SJCRH30 (cell line): ENCODE measurements around the gene AMZ1. TPM values are rescaled to one million over a fixed set of nuclear protein-coding genes. Genes with fewer than 3 reads are reported as not detected.
A peak's percentile ranks its signal among the peaks of the same experiment; 100 is the strongest.

Experiments used
- DNase-seq, 2 experiments: peaks; one replicate each; pipeline ENCODE4 v3.0.0-alpha.2; 2015 to 2020
- H3K27ac ChIP-seq: fragments of 250-450 bp; sonication (Bioruptor Pico); 2 replicates; pipeline ENCODE4 v1.5.1; 2020; ENCODE audit warnings: mild to moderate bottlenecking, moderate library complexity
- H3K27me3 ChIP-seq: fragments of 250-450 bp; sonication (Bioruptor Pico); 2 replicates; pipeline ENCODE4 v1.5.1; 2020; ENCODE audit warnings: mild to moderate bottlenecking, moderate library complexity
- H3K36me3 ChIP-seq: fragments of 250-450 bp; sonication (Bioruptor Pico); 2 replicates; pipeline ENCODE4 v1.5.1; 2020; ENCODE audit warnings: mild to moderate bottlenecking, moderate library complexity
- H3K4me1 ChIP-seq: fragments of 250-450 bp; sonication (Bioruptor Pico); 2 replicates; pipeline ENCODE4 v1.5.1; 2020; ENCODE audit warnings: mild to moderate bottlenecking, moderate library complexity
- H3K4me3 ChIP-seq: fragments of 250-450 bp; sonication (Bioruptor Pico); 2 replicates; pipeline ENCODE4 v1.5.1; 2020; ENCODE audit warnings: mild to moderate bottlenecking, moderate library complexity
- H3K9me3 ChIP-seq: fragments of 250-450 bp; sonication (Bioruptor Pico); replicated peaks from 2 replicates; pipeline ENCODE4 v1.5.1; 2020; ENCODE audit warnings: mild to moderate bottlenecking, moderate library complexity
- total RNA-seq: library from RNA; depleted of rRNA; stranded (reverse); fragments of >200 nt; shearing (Covaris generic); gene quantifications from 2 replicates; pipeline ENCODE4 v1.2.3, GENCODE V29; 2014

The AMZ1 gene
- total RNA-seq, 1 experiment from 2014 or later, result 0.02 TPM

DNA sequence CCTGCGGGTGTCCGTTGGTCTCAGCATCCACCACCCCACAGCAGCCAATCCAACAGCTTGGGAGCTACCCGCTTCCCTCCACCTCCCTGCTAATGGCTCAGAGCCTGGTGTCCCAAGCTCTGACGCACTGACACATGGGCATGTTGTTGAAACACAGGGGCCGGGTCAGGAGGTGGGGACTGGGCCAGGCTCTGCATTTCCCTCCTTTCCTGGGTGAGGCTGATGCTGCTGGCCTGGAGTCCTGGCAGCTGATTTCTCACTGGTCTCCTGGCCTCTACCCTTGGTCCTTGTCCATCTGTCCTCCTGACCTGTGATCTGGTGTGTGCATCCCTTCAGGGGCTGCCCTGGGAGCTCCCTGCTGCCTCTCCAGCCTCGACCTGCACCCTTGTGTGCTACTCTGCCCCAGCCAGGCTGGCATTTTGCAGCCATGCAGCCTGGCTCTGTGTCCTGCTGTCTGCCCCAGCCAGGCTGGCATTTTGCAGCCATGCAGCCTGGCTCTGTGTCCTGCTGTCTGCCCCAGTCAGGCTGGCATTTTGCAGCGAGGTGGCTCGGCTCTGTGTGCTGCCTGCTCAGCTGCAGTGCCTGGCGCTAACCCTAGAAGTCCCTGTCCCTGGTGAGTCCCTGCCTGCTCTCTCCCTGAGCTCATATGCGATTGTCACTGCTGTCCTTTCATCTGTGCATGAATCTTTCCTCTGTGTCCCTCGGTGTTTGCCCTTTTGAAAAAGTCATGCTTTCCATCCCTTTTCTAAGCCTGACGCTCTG, 14.0 kb downstream of the AMZ1 start:
- H3K4me3 ChIP-seq, result no peak overlapping the region
- no peaks in the 10 kb centered on the region for H3K9me3 ChIP-seq
- no peaks in the 10 kb centered on the region for H3K36me3 ChIP-seq
- peaks cover 29% of the 10 kb centered on the region for H3K27me3 ChIP-seq
- H3K27ac ChIP-seq, result no peak overlapping the region
- no peak for DNase-seq
- peaks cover 31% of the 10 kb centered on the region for H3K4me1 ChIP-seq

DNA sequence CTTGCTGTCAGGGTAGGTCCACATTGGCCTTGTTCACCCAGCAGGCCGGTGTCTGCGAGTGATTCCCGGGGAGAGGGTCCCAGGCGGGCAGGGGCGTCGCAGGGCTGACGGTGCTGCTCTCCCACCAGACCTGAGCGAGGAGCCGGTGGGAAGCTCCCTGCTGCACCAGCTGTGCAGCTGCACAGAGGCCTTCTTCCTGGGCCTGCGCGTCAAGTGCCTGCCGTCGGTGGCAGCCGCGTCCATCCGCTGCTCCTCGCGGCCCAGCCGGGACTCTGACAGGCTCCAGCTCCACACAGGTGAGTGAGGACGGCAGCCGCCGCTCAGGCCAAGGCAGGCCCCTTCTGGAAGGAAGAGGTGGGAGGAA, 14.6 kb downstream of the AMZ1 start:
- Histone ChIP-seq H3K4me3 (no peak overlapping the region), H3K27ac (no peak overlapping the region), H3K27me3 (peaks cover 29% of the 10 kb centered on the region), H3K4me1 (peaks cover 36% of the 10 kb centered on the region), H3K36me3 (no peaks in the 10 kb centered on the region), H3K9me3 (no peaks in the 10 kb centered on the region)
- DNase-seq, result no peak

DNA sequence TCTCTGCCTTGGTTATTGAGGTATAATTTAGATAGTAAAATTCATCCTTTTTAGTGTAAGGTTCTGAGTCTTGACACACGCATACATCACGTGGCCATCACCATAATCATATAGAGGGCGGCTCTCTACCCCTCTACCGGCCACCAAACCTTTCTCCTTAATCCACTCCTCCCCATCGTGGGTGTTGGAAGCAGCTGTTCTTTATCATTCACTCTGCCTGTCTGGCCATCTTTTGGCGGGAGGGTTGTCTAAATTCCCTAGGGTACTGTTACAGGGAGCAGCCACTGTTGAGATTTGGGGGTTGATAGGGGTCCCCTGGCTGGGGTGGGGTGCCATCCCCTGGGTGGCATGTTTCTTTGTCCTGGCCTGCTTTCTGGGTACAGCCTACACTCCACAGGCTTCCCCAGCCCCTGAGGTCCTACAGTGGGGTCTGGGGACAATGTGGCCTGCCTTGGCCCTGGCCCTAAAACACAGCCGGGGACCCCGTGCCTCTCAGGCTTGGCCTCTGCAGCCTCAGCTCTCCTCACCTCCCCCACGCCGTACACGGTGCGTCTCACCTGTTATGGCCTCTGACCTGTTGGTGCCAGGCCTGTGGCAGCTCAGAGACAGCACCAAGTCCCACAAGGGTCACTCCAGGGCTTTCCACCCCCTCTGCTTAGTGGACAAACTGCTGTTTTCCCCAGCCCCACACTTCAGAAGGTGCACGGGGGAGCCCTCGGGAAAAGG, 17.5 kb downstream of the AMZ1 start:
- no peak overlapping the region for H3K4me3 ChIP-seq
- H3K27me3 ChIP-seq, result peaks cover 15% of the 10 kb centered on the region
- no peaks in the 10 kb centered on the region for H3K9me3 ChIP-seq
- peak; percentile 72 to 83 for DNase-seq
- peak overlapping the region; percentile 53 for H3K27ac ChIP-seq
- no peaks in the 10 kb centered on the region for H3K36me3 ChIP-seq
- H3K4me1 ChIP-seq, result peaks cover 30% of the 10 kb centered on the region

DNA sequence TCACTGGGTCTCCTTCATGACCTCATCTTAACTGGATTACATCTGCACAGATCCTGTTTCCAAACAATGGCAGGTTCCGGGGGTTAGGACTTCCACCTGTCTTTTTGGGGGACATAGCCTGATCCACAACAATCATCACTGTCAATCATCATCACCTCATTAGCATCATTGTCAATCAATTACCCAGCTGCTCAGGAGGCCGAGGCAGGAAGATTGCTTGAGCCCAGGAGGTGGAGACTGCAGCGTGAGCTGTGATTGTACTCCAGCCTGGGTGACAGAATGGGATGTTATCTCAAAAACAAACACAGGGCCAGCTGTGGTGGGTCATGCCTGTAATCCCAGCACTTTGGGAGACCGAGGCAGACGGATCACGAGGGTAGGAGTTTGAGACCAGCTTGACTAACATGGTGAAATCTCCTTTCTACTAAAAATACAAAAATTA, 18.7 kb downstream of the AMZ1 start:
- no peak overlapping the region for H3K4me3 ChIP-seq
- peak; percentile 79 to 90 for DNase-seq
- no peaks in the 10 kb centered on the region for H3K9me3 ChIP-seq
- H3K4me1 ChIP-seq, result peaks cover 30% of the 10 kb centered on the region
- H3K27ac ChIP-seq, result peak overlapping the region; percentile 53
- H3K36me3 ChIP-seq, result no peaks in the 10 kb centered on the region
- peaks cover 12% of the 10 kb centered on the region for H3K27me3 ChIP-seq

DNA sequence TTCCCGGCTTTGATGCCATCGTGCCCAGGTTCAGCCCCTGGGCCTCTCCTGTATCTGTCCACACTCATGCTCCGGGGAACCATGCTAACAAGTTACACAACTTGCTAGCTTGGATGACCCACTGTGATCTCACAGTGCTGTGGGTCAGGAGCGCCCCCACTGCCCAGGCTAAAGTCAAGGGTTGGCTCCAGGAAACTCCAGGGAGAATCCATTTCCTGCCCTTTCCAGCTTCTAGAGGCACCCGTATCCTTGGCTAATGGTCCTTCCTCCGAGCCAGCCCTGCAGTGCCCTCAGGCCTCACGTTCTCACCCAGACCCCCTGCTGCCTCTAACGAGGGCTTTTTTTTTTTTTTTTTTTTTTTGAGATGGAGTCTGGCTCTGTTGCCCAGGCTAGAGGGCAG, 19.5 kb downstream of the AMZ1 start:
- H3K4me1 ChIP-seq, result peaks cover 30% of the 10 kb centered on the region
- no peaks in the 10 kb centered on the region for H3K36me3 ChIP-seq
- no peak for DNase-seq
- no peak overlapping the region for H3K4me3 ChIP-seq
- H3K9me3 ChIP-seq, result no peaks in the 10 kb centered on the region
- H3K27me3 ChIP-seq, result peaks cover 6% of the 10 kb centered on the region
- H3K27ac ChIP-seq, result peak overlapping the region; percentile 53

DNA sequence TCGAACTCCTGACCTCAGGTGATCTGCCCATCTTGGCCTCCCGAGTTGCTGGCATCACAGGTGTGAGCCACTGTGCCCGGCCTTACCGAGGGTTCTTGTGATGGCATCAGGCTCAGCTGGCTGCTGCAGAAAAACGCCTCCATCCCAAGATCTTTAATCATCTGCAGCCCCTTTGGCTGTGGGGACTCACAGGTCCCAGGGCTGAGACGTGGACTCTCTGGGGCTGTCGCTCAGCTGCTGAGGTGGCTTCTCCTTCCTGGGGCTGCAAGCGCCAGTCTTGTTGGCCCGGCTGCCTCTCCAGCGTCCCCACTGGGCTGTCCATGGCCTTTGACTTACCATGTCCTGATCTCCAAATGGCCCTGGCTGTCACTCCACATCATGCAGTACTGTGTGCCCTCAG, 20.0 kb downstream of the AMZ1 start:
- no peak for DNase-seq
- no peaks in the 10 kb centered on the region for H3K36me3 ChIP-seq
- peaks cover 30% of the 10 kb centered on the region for H3K4me1 ChIP-seq
- no peak overlapping the region for H3K27ac ChIP-seq
- H3K9me3 ChIP-seq, result no peaks in the 10 kb centered on the region
- peaks cover under 1% of the 10 kb centered on the region for H3K27me3 ChIP-seq
- no peak overlapping the region for H3K4me3 ChIP-seq

DNA sequence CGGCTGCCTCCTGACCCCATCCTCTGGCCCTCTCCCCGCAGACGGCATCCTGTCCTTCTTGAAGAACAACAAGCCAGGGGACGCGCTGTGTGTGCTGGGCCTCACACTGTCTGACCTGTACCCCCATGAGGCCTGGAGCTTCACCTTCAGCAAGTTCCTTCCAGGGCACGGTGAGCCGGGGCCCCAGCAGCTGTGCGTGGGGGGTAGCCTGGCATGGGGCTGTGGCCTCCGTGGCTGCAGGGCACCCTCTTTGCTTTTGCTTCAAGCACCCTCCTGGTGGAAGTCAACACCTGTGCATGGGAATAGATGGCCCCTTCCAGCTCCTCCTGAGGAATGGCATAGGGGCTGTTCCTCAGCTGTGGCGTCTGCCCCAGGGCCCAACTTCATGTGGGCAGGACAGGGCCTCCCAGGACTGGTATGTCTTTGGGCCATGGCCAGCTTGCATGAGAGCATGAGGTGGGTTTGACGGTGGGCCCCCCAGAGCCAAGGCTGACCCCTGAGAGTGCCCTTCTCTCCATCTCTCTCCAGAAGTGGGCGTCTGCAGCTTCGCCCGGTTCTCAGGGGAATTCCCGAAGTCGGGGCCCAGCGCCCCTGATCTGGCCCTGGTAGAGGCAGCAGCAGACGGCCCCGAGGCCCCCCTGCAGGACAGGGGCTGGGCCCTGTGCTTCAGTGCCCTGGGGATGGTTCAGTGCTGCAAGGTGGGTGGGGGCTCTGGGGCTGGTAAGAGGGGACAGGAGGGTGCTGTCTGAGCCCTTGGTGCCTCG, 20.7 kb downstream of the AMZ1 start:
- Histone ChIP-seq H3K27ac (no peak overlapping the region), H3K36me3 (no peaks in the 10 kb centered on the region), H3K27me3 (no peaks in the 10 kb centered on the region), H3K4me1 (peaks cover 36% of the 10 kb centered on the region), H3K9me3 (no peaks in the 10 kb centered on the region), H3K4me3 (no peak overlapping the region)
- no peak for DNase-seq

DNA sequence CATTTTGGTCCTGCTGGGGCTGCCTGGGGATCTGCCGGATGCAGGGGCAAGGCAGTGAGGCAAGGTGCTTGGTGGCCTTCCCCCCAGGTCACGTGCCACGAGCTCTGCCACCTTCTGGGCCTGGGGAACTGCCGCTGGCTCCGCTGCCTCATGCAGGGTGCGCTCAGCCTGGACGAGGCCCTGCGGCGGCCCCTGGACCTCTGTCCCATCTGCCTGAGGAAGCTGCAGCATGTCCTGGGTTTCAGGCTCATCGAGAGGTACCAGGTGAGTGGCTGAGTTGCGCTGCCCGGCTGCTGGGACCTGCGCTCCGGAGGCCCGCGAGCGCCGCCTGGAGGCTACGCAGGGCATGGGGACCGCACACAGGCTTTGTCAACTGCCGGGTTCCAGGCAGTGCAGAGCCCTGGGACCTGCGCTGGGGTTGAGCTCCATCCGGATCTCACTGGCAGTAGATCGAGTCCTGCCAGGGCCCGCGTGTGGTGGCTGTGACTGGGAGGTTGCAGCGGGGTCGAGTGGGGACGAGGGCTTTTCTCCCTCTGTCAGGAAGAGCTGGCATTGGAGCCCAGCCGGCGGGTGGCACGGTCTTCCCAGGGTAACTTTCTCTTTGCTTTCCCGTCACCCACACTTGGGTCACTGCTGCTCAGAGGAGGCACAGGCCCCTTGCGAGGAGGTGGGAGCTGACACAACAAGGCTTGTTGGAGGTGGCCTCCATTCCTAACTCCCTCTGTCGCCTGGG, 21.7 kb downstream of the AMZ1 start:
- Histone ChIP-seq H3K4me3 (no peak overlapping the region), H3K9me3 (no peaks in the 10 kb centered on the region), H3K36me3 (no peaks in the 10 kb centered on the region), H3K27ac (no peak overlapping the region), H3K4me1 (peaks cover 38% of the 10 kb centered on the region), H3K27me3 (no peaks in the 10 kb centered on the region)
- DNase-seq, result no peak

DNA sequence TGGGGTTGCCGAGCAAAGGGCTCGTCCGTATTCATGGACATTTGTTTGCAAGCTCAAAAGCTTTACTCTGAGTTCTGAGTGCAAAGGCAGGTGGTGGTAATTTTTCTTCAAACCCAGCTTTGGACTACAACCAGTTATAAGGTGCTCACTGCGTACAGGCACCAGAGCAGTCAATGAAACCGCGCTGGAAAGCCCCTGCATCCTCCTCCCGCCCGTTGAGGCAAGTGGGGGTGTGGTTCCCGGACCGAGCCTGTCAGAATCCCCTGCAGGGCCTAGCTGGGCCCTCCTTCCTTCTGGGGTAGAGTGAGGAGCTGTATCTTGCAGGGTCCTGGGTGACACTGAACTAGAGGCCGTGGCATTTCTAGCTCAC, 22.3 kb downstream of the AMZ1 start:
- Histone ChIP-seq H3K36me3 (no peaks in the 10 kb centered on the region), H3K9me3 (no peaks in the 10 kb centered on the region), H3K27me3 (no peaks in the 10 kb centered on the region), H3K4me1 (peaks cover 32% of the 10 kb centered on the region), H3K27ac (no peak overlapping the region), H3K4me3 (no peak overlapping the region)
- DNase-seq, result no peak

DNA sequence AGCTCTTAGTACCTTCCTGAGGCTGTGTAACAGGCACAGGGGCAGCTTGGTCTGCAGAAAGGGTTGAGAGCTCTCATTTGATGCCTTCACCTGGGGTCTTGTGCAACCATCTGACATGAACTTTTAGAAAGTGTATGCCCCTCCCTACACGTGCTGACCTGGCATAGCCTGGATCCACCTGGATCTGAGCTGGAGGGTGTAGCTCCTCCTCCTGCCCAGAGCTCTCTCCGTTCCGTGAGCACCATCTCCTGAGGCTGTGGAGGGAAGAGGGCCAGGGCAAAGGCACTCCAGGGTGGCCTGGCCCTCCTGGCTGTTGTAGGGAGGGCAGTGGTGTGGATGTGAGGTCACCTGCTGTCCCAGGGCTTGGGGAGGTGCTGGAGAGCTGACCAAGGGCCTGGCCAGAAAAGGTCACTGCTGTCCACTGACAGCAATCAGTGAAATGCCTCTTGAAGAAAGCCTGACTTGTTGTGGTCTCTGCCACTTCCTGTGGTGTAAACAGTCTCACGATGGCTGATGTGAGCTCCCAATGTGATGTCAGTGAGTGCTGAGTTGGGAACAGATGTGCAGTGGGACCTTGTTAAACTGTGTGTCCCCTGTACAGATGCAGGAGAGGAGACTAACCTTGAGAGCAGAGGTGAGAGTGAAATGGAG, 23.0 kb downstream of the AMZ1 start:
- no peaks in the 10 kb centered on the region for H3K9me3 ChIP-seq
- H3K4me1 ChIP-seq, result peaks cover 31% of the 10 kb centered on the region
- no peaks in the 10 kb centered on the region for H3K27me3 ChIP-seq
- H3K36me3 ChIP-seq, result no peaks in the 10 kb centered on the region
- no peak overlapping the region for H3K4me3 ChIP-seq
- H3K27ac ChIP-seq, result no peak overlapping the region
- DNase-seq, result no peak

DNA sequence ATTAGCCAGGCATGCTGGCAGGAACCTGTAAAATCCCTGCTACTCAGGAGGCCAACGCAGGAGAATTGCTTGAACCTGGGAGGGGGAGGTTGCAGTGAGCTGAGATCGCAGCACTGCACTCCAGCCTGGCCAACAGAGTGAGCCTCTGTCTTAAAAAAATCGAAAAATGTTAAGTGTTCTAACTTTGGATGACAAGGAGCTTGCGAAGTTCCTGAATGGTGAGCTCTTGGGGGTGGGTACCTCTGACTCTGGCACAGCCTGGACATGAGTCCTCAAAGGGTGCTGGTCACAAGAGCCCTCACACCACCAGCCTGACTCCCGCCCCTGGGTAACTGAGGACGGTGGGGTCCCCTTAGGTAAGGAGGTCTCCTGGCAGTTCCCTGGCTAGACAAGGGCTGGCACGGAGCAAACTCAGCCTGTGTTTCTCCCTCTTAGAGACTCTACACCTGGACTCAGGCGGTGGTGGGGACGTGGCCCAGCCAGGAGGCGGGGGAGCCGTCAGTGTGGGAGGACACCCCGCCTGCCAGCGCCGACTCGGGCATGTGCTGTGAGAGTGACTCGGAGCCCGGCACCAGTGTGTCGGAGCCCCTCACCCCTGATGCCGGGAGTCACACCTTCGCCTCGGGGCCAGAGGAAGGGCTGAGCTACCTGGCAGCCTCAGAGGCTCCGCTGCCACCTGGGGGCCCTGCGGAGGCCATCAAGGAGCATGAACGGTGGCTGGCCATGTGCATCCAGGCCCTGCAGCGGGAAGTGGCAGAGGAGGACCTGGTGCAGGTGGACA, 24.1 kb downstream of the AMZ1 start:
- H3K4me1 ChIP-seq, result peaks cover 31% of the 10 kb centered on the region
- H3K4me3 ChIP-seq, result no peak overlapping the region
- no peak overlapping the region for H3K27ac ChIP-seq
- no peaks in the 10 kb centered on the region for H3K27me3 ChIP-seq
- no peak for DNase-seq
- no peaks in the 10 kb centered on the region for H3K9me3 ChIP-seq
- H3K36me3 ChIP-seq, result no peaks in the 10 kb centered on the region

DNA sequence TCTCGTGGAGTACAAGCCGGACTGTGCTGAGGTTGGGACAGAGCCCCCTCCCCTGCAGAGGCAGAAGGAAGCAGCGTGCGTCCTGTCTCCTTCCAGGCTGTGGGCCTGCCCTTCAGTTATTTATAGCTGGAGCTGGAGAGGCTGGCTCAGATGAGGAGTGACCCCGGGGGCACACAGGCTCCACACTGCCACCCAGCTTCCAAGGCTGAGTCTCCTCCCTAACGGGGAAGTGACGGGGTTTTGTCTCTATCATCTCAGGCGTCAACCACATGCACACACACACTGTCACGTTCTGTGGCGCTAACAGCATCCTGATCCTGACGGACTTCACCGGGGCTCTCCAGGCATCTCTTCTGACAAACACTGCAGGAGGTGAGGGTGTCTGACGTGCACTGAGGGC, 25.4 kb downstream of the AMZ1 start:
- H3K4me3 ChIP-seq, result no peak overlapping the region
- no peaks in the 10 kb centered on the region for H3K27me3 ChIP-seq
- no peaks in the 10 kb centered on the region for H3K9me3 ChIP-seq
- H3K36me3 ChIP-seq, result no peaks in the 10 kb centered on the region
- H3K27ac ChIP-seq, result no peak overlapping the region
- DNase-seq, result peak; percentile 68 to 70
- H3K4me1 ChIP-seq, result peaks cover 33% of the 10 kb centered on the region

DNA sequence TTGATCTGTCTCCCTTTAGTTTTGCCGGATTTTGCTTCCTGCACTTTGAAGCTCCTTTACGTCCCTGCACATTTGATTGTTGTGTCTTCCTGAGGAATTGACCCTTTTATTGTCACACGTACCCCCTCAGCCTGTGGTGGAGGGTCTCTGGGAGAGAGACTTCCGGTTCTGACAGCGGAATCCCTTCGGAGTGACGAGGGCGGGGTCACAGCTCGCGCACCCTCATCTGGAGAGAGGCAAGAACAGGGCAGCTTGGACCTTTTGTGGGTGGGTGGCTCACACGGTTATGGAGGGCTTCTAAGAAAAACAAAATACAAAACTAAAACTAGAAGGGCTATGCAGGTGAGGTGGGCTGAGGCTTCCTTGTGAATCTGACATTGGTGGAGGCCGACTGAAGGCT, 26.0 kb downstream of the AMZ1 start:
- H3K36me3 ChIP-seq, result no peaks in the 10 kb centered on the region
- peaks cover 33% of the 10 kb centered on the region for H3K4me1 ChIP-seq
- H3K9me3 ChIP-seq, result no peaks in the 10 kb centered on the region
- H3K4me3 ChIP-seq, result no peak overlapping the region
- no peak for DNase-seq
- H3K27me3 ChIP-seq, result no peaks in the 10 kb centered on the region
- H3K27ac ChIP-seq, result no peak overlapping the region

DNA sequence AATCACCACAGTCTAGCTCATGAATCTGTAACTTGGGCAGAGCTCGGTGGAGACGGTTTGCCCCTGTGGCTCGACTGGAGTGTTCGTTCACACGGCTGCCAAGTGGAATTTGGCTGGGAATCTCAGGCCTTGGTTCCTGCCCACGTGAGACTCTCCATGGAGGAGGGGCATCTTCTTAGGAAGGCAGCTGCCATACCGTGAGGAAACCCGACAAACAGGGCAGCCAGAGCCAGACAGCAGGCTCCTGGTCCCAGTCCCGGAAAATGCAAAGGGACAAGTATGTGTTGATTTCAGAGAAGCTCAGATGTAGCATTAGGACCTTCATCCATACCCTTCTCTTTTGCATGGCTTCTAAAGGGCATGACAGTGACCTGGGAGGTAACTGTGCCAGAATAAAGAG, 26.6 kb downstream of the AMZ1 start:
- H3K4me3 ChIP-seq, result no peak overlapping the region
- H3K9me3 ChIP-seq, result no peaks in the 10 kb centered on the region
- DNase-seq, result no peak
- no peaks in the 10 kb centered on the region for H3K27me3 ChIP-seq
- peaks cover 33% of the 10 kb centered on the region for H3K4me1 ChIP-seq
- no peak overlapping the region for H3K27ac ChIP-seq
- no peaks in the 10 kb centered on the region for H3K36me3 ChIP-seq
